Fibroblast of lung (primary cell): ENCODE measurements around the gene TADA2B. TPM values are rescaled to one million over a fixed set of nuclear protein-coding genes. Genes with fewer than 3 reads are reported as not detected.
A peak's percentile ranks its signal among the peaks of the same experiment; 100 is the strongest.

Experiments
- DNase-seq, 2 donors: peaks; one replicate each; pipeline versions ENCODE4 v3.0.0 to v3.0.0-alpha.2; 2010; ENCODE audit warnings: low read depth in 2 of 2
- H2AFZ ChIP-seq: 2 replicates; pipeline ENCODE4 v1.5.1; 2012; ENCODE audit warnings: low read length, control low read depth, inconsistent platforms
- H3K27ac ChIP-seq: 2 replicates; pipeline ENCODE4 v1.5.1; 2011; ENCODE audit warnings: low read length, control low read depth; ENCODE audit not compliant: insufficient read depth
- H3K27me3 ChIP-seq: 2 replicates; pipeline ENCODE4 v1.5.1; 2011; ENCODE audit warnings: mild to moderate bottlenecking, low read length; ENCODE audit not compliant: control insufficient read depth, insufficient read depth
- H3K36me3 ChIP-seq: 2 replicates; pipeline ENCODE4 v1.5.1; 2011; ENCODE audit warnings: low read length; ENCODE audit not compliant: control insufficient read depth, insufficient read depth
- H3K4me1 ChIP-seq: 2 replicates; pipeline ENCODE4 v1.5.1; 2011; ENCODE audit warnings: low read length; ENCODE audit not compliant: control insufficient read depth, insufficient read depth; ENCODE audit errors: extremely low read depth
- H3K4me2 ChIP-seq: 2 replicates; pipeline ENCODE4 v1.5.1; 2011; ENCODE audit warnings: low read length, control low read depth; ENCODE audit not compliant: insufficient read depth; ENCODE audit errors: extremely low read depth
- H3K4me3 ChIP-seq, 4 experiments: fragments of 200-600 bp in 1 of 4; sonication (generic) in 1 of 4; replicated peaks in 1 of 4; 2 replicates each; pipeline ENCODE4 v1.5.1; 2011 to 2016; ENCODE audit warnings: low read length in 4 of 4, low read depth in 3 of 4, mild to moderate bottlenecking in 3 of 4, control low read depth in 2 of 4, inconsistent platforms in 1 of 4, mixed read lengths in 1 of 4; ENCODE audit not compliant: insufficient read depth in 1 of 4; ENCODE audit errors: control extremely low read depth in 1 of 4
- H3K79me2 ChIP-seq: 2 replicates; pipeline ENCODE4 v1.5.1; 2012; ENCODE audit warnings: mild to moderate bottlenecking, low read length, inconsistent platforms; ENCODE audit not compliant: control insufficient read depth, insufficient read depth
- H3K9ac ChIP-seq: 2 replicates; pipeline ENCODE4 v1.5.1; 2011; ENCODE audit warnings: mild to moderate bottlenecking, low read length, control low read depth; ENCODE audit not compliant: insufficient read depth
- H3K9me3 ChIP-seq: 2 replicates; pipeline ENCODE4 v1.5.1; 2012; ENCODE audit warnings: low read depth, low read length; ENCODE audit not compliant: control insufficient read depth, insufficient read depth
- H4K20me1 ChIP-seq: 2 replicates; pipeline ENCODE4 v1.5.1; 2011; ENCODE audit warnings: low read length; ENCODE audit not compliant: control insufficient read depth, insufficient read depth; ENCODE audit errors: extremely low read depth
- CTCF ChIP-seq, 2 donors: IDR thresholded peaks in 1 of 2; conservative IDR thresholded peaks in 1 of 2; 1 replicate in 1 of 2; 2 replicates in 1 of 2; pipeline ENCODE4 v1.5.1; 2011 to 2012; ENCODE audit warnings: low read length in 2 of 2, control low read depth in 1 of 2, inconsistent platforms in 1 of 2, low read depth in 1 of 2, mild to moderate bottlenecking in 1 of 2
- EZH2 ChIP-seq: IDR thresholded peaks from 2 replicates; pipeline ENCODE4 v1.5.1; 2012; ENCODE audit warnings: low read length, control low read depth, mild to moderate bottlenecking; ENCODE audit errors: missing control alignments
- polyA plus RNA-seq, 2 donors: library from polyadenylated mRNA; depleted of rRNA in 1 of 2; stranded (reverse) in 1 of 2; unstranded in 1 of 2; fragments of >200 nt; gene quantifications; 2 replicates each; pipeline ENCODE4 v1.2.1, GENCODE V29; 2011 to 2012; ENCODE audit warnings: missing spikeins in 1 of 2
- total RNA-seq: library from RNA; depleted of rRNA; stranded (reverse); fragments of >200 nt; gene quantifications from 2 replicates; pipeline ENCODE4 v1.2.1, GENCODE V29; 2014

Gene TADA2B
- total and polyA plus RNA-seq, 2 donors (not counting 1 experiment from before 2014, with no cell fraction given), result 8.0 to 12.6 TPM

GRCh38 chr4:7055111-7055989, 12.2 kb downstream of the TADA2B start:
- H2AFZ ChIP-seq, result no peak overlapping the region
- TF ChIP-seq CTCF (conservative IDR thresholded peaks at IDR 0.05 in 1 of 2, IDR thresholded peaks at IDR 0.05 in 1 of 2; ENCODE audit: low read depth in 1 of 2, low read length in 2 of 2), result no peak
- no peak for TF ChIP-seq EZH2
- H3K4me1 ChIP-seq, result no peaks in the 10 kb centered on the region
- no peaks in the 10 kb centered on the region for H3K9me3 ChIP-seq
- H4K20me1 ChIP-seq, result no peaks in the 10 kb centered on the region
- DNase-seq, result peak in 1 of 2 donors; percentile 19
- no peak overlapping the region for H3K4me3 ChIP-seq
- H3K27ac ChIP-seq, result no peak overlapping the region
- peaks cover 5% of the 10 kb centered on the region for H3K36me3 ChIP-seq
- no peak overlapping the region for H3K4me2 ChIP-seq
- no peaks in the 10 kb centered on the region for H3K27me3 ChIP-seq
- peaks cover 9% of the 10 kb centered on the region for H3K79me2 ChIP-seq
- no peak overlapping the region for H3K9ac ChIP-seq

- Histone ChIP-seq H3K4me2 (no peak overlapping the region), H4K20me1 (no peaks in the 10 kb centered on the region), H3K4me3 (no peak overlapping the region), H3K27ac (no peak overlapping the region), H3K36me3 (peaks cover 7% of the 10 kb centered on the region), H3K9me3 (no peaks in the 10 kb centered on the region), H3K4me1 (no peaks in the 10 kb centered on the region), H2AFZ (no peak overlapping the region), H3K9ac (no peak overlapping the region), H3K79me2 (peaks cover 6% of the 10 kb centered on the region), H3K27me3 (no peaks in the 10 kb centered on the region)
- DNase-seq, result no peak
- TF ChIP-seq EZH2 (no peak), CTCF (conservative IDR thresholded peaks at IDR 0.05 in 1 of 2, IDR thresholded peaks at IDR 0.05 in 1 of 2; ENCODE audit: low read depth in 1 of 2, low read length in 2 of 2) (no peak)
These were observed 12.8 kb downstream of the TADA2B start for GRCh38 chr4:7055990-7056325.

- Histone ChIP-seq H3K9ac (no peak overlapping the region), H3K36me3 (peaks cover 17% of the 10 kb centered on the region), H3K4me1 (no peaks in the 10 kb centered on the region), H3K4me3 (no peak overlapping the region), H3K79me2 (peaks cover 6% of the 10 kb centered on the region), H3K4me2 (no peak overlapping the region), H3K27ac (no peak overlapping the region), H3K27me3 (no peaks in the 10 kb centered on the region), H4K20me1 (no peaks in the 10 kb centered on the region), H3K9me3 (no peaks in the 10 kb centered on the region), H2AFZ (no peak overlapping the region)
- TF ChIP-seq EZH2, result no peak
- TF ChIP-seq CTCF (conservative IDR thresholded peaks at IDR 0.05 in 1 of 2, IDR thresholded peaks at IDR 0.05 in 1 of 2; ENCODE audit: low read depth in 1 of 2, low read length in 2 of 2), result no peak
- no peak for DNase-seq
These were observed 15.6 kb downstream of the TADA2B start for GRCh38 chr4:7058792-7059191.
